H1 (cell line): Measurements from ENCODE around the gene TIAM2.

Experiments used
- CREB1 ChIP-seq: IDR thresholded peaks from 2 replicates; pipeline ENCODE4 v1.6.1; 2012; ENCODE audit warnings: inconsistent platforms
- CTCF ChIP-seq, 3 experiments: IDR thresholded peaks; 1 replicate in 2 of 3; 2 replicates in 1 of 3; pipeline versions ENCODE4 v1.5.1 to v1.6.1; 2011; ENCODE audit warnings: low read length in 3 of 3, mild to moderate bottlenecking in 3 of 3, inconsistent platforms in 2 of 3, low read depth in 1 of 3, moderate library complexity in 1 of 3; ENCODE audit not compliant: insufficient read depth in 1 of 3; ENCODE audit errors: control extremely low read depth in 1 of 3
- RAD21 ChIP-seq, 2 experiments: IDR thresholded peaks in 1 of 2; conservative IDR thresholded peaks in 1 of 2; 2 replicates each; pipeline ENCODE4 v1.6.1; 2011; ENCODE audit warnings: low read depth in 2 of 2, low read length in 2 of 2, improper control_type of control experiment in 1 of 2, inconsistent platforms in 1 of 2, mild to moderate bottlenecking in 1 of 2, moderate library complexity in 1 of 2

- no peak for TF ChIP-seq RAD21 (IDR thresholded peaks at IDR 0.05 in 1 of 2, conservative IDR thresholded peaks at IDR 0.05 in 1 of 2; ENCODE audit: low read depth in 2 of 2, low read length in 2 of 2)
- no peak for TF ChIP-seq CTCF (IDR thresholded peaks at IDR 0.05; ENCODE audit: control extremely low read depth in 1 of 3, insufficient read depth in 1 of 3, low read depth in 1 of 3, low read length in 3 of 3)
- no peak for TF ChIP-seq CREB1
These were observed 199.3 kb downstream of the TIAM2 start for GRCh38 chr6:155194399-155194798.
